ENCODE data around the gene TSHZ2. TPM values are rescaled to one million over a fixed set of nuclear protein-coding genes. Genes with fewer than 3 reads are reported as not detected.
"Not testable (repeated sequence)": the region's sequence is repeated elsewhere in the genome, so short reads cannot be mapped to it uniquely, and the experiment has no call there.

The TSHZ2 gene
- total and polyA plus RNA-seq, 12 donors = 1.5 to 6.2 (median 4.5) TPM

- no peaks in the 10 kb centered on the region for H3K9me3 ChIP-seq
- no peak overlapping the region for H3K27ac ChIP-seq
- no peaks in the 10 kb centered on the region for H3K27me3 ChIP-seq
- H3K4me1 ChIP-seq = no peaks in the 10 kb centered on the region
- no peak for DNase-seq
- WGBS, 2 donors = 86 to 89% methylated on average over 7 of the region's 7 CpGs
- intact Hi-C loops (cut with DNase I) = no loop called here
- no peak for ATAC-seq
- H3K36me3 ChIP-seq = no peaks in the 10 kb centered on the region
- no peak for TF ChIP-seq CTCF (IDR thresholded peaks at IDR 0.05)
- H3K4me3 ChIP-seq = no peak overlapping the region
Observed at GRCh38 chr20:53503517-53503919, 531.4 kb downstream of the TSHZ2 start.

GRCh38 chr20:53504106-53504505 is 531.9 kb downstream of the TSHZ2 start:
- WGBS, 2 donors = 79 to 86% methylated on average over 14 to 17 of the region's 19 CpGs
- H3K4me1 ChIP-seq; H3K9me3 ChIP-seq; intact Hi-C loops (cut with DNase I); DNase-seq; H3K36me3 ChIP-seq; H3K27ac ChIP-seq; ATAC-seq; H3K4me3 ChIP-seq; H3K27me3 ChIP-seq: not testable (repeated sequence)

GRCh38 chr20:53510262-53510661 is 538.1 kb downstream of the TSHZ2 start:
- no peaks in the 10 kb centered on the region for H3K27me3 ChIP-seq
- ATAC-seq (peak in 1 of 8 donors; percentile 29), DNase-seq (no peak)
- no peaks in the 10 kb centered on the region for H3K4me1 ChIP-seq
- intact Hi-C loops (cut with DNase I) = no loop called here
- TF ChIP-seq CTCF (IDR thresholded peaks at IDR 0.05) = no peak
- H3K4me3 ChIP-seq = no peak overlapping the region
- H3K9me3 ChIP-seq = no peaks in the 10 kb centered on the region
- no peak overlapping the region for H3K27ac ChIP-seq
- WGBS, 2 donors = 65 to 70% methylated on average over 9 of the region's 9 CpGs
- H3K36me3 ChIP-seq = no peaks in the 10 kb centered on the region

- Histone ChIP-seq H3K36me3 (no peaks in the 10 kb centered on the region), H3K9me3 (no peaks in the 10 kb centered on the region), H3K4me1 (no peaks in the 10 kb centered on the region), H3K4me3 (no peak overlapping the region), H3K27me3 (no peaks in the 10 kb centered on the region), H3K27ac (no peak overlapping the region)
- intact Hi-C loops (cut with DNase I) = no loop called here
- TF ChIP-seq CTCF (IDR thresholded peaks at IDR 0.05) = no peak
- DNase-seq = no peak
- 89 to 90% methylated on average over 8 of the region's 8 CpGs for WGBS, 2 donors
- no peak for ATAC-seq
Observed at GRCh38 chr20:53510704-53511103, 538.5 kb downstream of the TSHZ2 start.

- Histone ChIP-seq H3K9me3 (no peaks in the 10 kb centered on the region), H3K27me3 (peaks cover 0 to under 1% (median 0%) of the 10 kb centered on the region in 7 donors), H3K27ac (no peak overlapping the region), H3K36me3 (no peaks in the 10 kb centered on the region), H3K4me3 (no peak overlapping the region), H3K4me1 (no peaks in the 10 kb centered on the region)
- WGBS, 2 donors = 87 to 92% methylated on average over 9 of the region's 9 CpGs
- ATAC-seq (no peak), DNase-seq (no peak)
- intact Hi-C loops (cut with DNase I) = no loop called here
- TF ChIP-seq CTCF (IDR thresholded peaks at IDR 0.05) = no peak
Observed at GRCh38 chr20:53512076-53512475, 539.9 kb downstream of the TSHZ2 start.

Data from heart right ventricle (tissue), 16 donors.